Measurements from ENCODE around the gene ROM1.
"Not testable (repeated sequence)": the region's sequence is repeated elsewhere in the genome, so short reads cannot be mapped to it uniquely, and the experiment has no call there.

The ROM1 gene

DNA sequence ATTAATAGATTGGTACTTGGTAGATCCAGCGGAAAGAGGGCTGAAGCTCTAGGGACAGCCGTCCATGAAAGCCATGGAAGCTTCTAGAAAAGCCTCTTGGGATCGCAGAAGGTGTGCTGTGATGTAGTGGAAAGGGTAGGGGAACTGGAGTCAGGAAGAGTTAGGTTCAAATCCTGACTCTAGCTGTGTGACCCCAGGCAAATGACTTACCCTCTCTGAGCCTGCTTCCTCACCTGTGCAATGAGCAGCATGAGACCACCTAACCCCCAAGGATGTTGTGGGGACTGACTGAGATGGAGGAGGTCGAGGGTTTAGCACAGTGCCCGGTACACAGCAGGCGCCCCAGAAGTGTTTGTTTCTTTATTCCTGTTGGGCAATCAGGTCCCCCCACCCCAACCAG is 2.7 kb upstream of the ROM1 start:
- no peak for DNase-seq (ENCODE audit: low read depth)

DNA sequence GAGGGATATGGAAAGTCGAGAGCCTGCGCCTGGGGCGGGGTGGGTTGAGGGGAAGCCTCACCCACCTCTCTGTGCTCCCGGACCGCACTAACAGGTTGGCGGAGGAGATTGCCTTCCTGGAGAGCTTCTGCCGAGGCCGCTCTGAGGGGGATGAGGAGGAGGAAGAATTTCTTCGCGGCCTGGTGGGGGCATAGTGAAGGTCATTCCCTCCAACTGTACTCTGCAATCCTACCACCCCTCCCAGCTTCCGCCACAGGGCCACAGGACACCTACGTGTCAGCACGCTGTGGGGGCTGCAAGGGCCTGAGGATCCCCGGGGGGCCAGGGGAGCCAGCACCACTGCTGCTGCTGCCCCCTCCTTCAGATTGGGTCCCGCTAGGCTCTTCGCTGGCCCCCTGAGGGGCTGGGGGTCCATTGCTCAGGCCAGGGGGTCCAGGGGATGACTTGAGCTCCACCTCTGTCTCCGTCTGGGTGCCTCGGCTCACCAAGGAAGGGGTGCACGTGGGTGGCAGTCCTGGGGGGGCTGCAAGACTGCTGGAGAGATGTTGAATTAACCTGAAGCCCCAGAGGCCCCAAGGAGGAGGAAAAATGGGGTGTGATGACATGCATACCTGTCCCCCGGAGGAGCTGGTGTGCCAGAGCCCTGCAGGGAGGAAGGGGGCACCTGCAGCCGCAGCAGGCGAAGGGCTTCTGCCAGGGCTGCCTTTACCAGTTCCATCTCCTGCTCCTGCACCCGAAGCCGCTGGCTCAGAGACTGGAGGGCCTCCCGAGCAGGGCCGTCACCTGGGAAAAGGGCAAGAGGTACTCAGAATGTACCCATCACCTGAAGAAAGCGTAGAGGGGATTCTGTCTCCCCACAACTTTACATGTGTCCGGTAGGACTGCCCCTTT is 2.0 kb upstream of the ROM1 start:
- DNase-seq (ENCODE audit: low read depth) = no peak

DNA sequence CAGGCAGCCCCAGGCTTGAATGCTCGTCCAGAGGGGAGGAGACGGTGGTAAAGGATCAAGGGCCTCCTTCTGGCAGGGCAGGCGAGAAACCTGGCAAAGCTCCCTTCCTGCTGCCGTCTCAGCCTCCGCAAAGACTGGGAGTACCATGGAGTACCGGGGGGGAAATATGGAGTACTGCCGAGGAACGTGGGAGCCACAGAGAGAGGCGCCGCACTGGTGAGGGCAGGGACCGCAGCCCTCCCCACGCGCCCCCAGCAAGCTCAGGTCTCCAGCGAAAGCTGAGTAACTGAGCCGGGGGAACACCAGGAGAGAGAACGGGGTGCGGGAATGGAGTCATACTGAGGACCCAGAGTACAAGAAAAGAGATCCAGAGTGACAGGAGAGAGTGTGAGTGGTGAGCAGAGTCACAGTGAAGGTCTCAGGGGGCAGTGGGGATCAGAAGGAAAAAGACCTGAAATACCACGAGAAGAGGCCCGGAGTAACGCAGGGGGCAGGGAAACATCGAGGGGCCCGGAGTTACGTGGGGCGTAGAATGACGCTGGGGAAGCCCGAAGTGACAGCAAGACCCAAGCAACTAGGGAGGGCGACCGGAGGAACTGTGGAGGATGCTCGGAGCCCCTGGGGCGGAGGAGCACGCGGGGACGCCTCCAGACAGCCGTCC is 1.2 kb upstream of the ROM1 start:
- peak; percentile 40 for DNase-seq (ENCODE audit: low read depth)

DNA sequence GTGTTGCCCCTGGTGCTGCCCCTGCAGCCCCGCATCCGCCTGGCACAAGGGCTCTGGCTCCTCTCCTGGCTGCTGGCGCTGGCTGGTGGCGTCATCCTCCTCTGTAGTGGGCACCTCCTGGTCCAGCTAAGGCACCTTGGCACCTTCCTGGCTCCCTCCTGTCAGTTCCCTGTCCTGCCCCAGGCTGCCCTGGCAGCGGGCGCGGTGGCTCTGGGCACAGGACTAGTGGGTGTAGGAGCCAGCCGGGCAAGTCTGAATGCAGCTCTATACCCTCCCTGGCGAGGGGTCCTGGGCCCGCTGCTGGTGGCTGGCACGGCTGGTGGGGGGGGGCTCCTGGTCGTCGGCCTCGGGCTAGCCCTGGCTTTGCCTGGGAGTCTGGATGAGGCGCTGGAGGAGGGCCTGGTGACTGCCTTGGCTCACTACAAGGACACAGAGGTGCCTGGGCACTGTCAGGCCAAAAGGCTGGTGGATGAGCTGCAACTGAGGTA is 278 bp downstream of the ROM1 start:
- DNase-seq (ENCODE audit: low read depth) = no peak

DNA sequence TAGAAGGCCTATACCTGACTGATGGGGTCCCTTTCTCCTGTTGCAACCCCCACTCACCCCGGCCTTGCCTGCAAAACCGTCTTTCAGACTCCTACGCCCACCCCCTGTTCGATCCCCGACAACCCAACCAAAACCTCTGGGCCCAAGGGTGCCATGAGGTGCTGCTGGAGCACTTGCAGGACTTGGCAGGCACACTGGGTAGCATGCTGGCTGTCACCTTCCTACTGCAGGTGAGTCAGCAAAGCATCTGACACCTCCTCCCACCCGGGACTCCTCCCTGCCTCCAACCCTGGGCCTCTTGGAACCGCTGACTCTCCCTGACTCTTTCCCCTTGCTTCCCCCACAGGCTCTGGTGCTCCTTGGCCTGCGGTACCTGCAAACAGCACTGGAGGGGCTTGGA is 1.2 kb downstream of the ROM1 start:
- DNase-seq (ENCODE audit: low read depth) = peak; percentile 28

DNA sequence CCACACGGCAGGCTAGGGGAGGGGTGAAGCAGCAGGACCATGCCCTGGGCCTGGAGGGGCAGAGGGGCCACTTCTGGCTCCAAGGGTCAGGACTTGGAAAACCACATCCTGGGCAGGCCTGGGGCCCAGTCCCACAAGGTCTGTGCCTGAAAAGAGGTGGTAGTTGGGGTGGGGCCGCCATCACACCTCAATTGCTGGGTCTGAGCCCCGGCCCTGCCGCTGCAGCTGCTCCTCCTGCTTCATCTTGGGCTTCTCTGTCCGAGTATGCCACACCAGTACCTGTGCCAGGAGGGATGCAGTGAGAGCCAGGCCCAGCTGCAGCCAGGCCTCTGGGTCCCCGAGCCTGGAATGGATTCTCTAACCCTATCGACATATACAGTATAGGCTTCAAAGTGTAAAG is 2.5 kb downstream of the ROM1 start:
- DNase-seq (ENCODE audit: low read depth) = no peak

DNA sequence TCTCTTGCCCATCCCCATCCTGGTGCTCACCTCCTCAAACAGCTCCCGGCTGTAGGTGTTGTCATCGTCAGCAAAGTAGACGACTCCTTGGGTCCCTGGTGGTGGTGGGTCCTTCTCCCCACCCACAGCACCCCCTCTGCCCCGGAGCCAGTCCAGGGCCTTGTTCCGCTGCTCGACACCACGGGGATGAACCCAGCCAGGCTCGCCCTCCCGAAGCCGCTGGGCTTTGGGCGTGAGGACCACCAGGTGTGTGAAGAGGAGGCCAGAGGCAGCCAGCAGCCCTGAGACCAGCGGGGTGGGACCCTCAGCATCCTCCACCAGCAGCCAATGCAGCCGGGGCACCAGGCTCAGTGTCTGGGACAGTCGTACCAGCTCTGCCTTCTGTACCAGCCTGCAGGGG is 3.9 kb downstream of the ROM1 start:
- not testable (repeated sequence) for DNase-seq (ENCODE audit: low read depth)

DNA sequence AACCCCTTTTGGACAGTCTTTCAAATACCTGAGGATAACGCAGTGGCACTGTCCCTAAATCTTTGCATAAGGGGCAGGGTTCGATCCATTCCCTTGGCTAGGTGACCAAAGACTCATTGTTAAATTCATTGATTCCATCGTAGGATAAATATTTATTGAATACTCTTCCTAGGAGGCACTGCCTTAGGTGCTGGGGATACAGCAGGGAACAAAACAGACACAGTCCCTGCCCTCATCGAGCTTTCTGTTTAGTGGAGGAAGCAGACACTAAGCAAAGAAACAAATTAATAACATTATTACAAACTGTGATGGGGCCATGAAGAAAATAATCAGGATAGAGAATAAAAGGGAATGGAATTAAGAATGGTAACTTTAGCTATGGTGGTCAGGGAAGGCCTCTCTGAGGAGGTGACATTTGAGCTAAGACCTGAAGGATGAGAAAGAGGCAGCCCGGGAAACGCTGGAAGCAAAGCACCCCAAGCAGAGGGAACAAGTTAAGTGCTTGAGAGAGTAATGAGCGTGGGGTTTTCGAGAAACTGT is 8.0 kb downstream of the ROM1 start:
- no peak for DNase-seq (ENCODE audit: low read depth)

DNA sequence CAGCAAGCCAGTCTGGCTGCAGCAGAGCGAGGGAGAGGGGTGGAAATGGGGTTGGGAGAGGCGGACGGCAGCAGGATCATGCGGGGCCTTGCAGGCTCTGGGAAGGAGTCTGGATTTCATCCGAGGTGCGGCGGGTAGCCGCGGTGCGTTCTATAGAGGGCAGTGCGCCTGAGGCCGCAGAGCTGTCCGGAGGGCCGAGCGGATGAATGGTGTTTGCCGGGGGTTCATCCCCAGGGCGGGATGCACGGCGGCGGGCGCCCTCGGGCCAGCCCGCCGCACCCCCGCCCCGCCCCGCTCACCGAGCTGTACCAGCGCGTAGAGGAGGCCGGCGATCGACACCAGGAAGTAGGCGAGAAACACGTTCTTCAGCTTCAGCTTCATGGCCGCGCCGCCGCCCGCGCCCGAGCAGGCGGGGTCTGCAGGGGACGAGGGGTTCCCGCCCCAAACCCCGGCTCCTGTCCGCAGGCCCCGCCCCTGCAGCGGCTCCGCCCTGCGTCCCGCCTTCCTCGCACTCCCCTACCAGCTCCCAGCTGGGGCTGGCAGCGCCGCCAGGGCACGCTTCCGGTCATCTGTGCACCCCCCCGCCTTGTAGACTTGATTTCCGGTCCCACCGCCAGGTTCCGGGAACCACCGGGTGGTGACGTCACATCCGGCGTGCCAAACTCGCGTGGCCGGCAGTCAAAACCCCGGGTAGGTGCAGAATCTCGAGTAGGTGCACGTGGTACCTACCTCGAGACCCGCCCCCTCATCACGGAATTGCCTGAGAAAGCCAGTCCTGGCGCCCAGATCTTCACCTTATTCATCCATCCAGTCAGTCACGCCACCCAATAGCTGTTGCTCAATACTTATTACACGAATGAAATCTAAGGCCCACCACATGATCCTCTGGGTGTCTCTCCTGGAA is 8.8 kb downstream of the ROM1 start, which contains the start of gene B3GAT3:
B3GAT3 (minus strand) TSS at position 420 of the 904 bp plus-strand sequence; CDS start at position 381, 39 bp downstream.
- peak; percentile 96 for DNase-seq (ENCODE audit: low read depth)

DNA sequence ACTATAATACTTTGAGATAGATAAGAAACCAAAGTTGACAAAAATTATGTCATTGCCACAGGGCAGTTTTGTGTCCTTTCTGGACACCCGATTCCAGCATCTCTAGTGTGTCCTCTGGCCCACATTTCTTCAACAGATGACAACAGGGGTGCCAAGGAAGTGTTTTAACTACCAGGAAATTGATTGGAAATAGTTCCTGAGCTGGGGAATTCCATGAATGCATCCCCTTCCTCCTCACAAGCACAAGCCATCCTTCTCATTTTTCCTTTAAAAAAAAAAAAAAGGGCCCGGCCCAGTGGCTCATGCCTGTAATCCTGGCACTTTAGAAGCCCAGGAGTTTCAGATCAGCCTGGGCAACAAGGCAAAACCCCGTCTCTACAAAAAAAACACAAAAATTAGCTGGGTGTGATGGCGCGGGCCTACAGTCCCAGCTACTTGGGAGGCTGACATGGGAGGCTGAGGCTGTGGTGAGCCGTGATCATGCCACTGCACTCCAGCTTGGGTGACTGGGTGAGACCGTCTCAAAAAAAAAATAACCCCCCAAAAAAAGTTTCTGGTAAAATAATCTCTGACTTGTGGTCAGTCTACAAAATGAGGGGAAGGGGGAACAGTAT is 9.5 kb downstream of the ROM1 start:
- DNase-seq (ENCODE audit: low read depth) = no peak

DNA sequence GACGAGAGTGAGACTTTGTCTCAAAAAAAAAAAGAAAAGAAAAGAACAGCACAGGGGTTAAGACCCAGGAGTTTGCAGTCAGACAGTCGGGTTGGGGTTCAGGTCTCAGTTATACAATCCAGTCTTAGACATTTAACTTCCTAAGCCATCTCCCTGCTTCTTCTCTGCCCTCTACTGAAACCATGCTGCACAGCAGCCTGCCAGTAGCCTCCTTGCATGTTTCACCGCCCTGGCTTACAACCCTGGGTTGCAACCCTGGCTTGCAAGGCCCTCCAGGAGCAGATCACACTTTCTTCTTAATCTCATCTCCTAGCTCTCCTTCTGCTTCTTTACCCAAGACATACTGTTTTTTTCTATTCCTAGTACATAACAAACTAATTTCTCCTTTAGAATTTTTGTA is 14.7 kb downstream of the ROM1 start:
- no peak for DNase-seq (ENCODE audit: low read depth)

DNA sequence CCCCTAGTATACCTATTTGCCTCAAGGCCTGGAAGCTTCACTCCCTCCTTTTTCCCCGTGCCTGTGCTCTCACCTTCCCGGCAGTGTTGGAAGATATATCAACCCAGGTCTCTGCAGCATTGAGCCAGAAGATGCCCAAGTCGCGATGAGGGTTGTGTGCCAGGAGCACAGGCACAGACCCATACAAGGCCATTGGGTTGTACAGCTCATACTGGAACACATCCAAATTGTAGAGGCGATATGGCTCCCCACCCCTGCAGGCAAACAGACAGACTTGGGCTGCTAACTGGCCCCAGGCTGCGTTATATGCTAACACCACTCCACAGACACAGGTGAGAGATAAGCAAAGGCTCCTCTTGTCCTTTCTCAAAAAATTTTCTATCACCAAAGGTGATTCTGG is 19.4 kb downstream of the ROM1 start:
- no peak for DNase-seq (ENCODE audit: low read depth)

DNA sequence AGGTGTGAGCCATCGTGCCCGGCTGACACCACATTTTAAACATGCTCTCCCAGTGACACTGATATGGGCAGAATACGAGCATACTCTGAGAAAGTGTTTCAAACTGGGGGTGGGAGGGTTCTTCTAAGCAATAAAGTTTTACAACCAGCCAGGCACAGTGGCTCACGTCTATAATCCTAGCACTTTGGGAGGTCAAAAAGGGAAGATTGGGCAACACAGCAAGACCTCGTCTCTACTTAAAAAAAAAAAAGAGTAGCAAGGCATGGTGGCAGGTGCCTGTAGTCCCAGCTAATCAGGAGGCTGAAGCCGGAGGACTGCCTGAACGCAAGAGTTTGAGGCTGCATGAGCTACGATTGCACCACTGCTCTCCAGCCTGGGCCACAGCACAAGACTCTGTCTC is 31.2 kb downstream of the ROM1 start:
- DNase-seq (ENCODE audit: low read depth) = no peak

DNA sequence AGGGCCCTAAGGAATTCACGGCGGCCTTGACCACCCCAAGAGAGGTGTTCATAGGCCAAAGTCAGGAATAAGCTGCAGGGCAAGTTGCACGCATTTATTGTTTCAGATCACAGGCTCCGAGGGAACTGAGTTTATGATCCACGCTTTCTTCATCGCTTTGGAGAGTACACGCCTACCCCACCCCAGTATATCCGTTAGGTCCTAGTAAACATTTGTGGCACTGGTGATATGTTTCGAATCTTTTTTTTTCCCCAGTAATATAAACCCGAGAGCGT is 32.6 kb downstream of the ROM1 start:
- no peak for DNase-seq (ENCODE audit: low read depth)

DNA sequence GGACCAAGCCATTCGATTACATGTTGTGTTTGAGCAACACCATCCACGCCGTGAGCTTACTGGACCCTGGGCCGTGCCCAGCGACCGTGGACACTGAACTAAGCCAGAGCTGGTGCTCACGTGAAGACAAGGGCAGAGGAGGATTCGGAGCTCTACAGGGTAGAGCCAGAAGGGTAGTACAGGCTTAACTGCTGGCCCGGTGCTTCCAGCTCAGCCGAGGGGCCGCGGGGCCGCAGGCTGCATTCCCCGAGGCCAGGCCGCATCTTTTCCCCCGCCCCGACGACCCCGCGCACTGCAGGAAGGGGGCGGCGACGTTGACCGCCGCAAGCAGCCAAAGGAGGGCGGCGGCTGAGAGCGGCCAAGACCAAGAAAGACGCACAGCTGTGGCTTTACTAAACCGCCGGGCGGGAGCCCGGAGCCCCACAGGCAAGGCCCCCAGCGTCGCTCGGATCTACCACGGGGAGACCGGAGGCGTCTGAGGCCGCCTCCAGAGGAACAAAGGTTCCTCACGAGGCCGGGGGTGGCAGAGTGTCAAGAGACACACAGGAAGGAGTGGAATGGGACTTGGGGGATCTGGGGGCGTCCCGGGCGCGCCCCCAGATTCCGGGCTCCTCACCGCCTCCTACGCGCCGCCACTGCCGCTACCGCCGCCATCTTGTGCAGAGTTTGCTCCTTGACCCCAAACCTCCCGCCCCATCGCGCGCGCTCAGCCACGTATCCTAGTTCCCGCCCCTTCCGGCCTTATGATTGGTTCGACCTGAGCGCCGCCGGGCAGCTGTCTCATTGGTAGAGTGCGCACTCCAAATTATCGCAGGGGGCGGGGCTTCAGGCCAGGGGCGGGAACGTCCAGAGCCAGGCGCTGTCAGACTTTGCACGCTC is 33.1 kb downstream of the ROM1 start, which contains the start of gene GANAB:
GANAB (minus strand) TSS at position 668 of the 879 bp plus-strand sequence; CDS start at position 654, 14 bp downstream.
- DNase-seq (ENCODE audit: low read depth) = peak; percentile 99

DNA sequence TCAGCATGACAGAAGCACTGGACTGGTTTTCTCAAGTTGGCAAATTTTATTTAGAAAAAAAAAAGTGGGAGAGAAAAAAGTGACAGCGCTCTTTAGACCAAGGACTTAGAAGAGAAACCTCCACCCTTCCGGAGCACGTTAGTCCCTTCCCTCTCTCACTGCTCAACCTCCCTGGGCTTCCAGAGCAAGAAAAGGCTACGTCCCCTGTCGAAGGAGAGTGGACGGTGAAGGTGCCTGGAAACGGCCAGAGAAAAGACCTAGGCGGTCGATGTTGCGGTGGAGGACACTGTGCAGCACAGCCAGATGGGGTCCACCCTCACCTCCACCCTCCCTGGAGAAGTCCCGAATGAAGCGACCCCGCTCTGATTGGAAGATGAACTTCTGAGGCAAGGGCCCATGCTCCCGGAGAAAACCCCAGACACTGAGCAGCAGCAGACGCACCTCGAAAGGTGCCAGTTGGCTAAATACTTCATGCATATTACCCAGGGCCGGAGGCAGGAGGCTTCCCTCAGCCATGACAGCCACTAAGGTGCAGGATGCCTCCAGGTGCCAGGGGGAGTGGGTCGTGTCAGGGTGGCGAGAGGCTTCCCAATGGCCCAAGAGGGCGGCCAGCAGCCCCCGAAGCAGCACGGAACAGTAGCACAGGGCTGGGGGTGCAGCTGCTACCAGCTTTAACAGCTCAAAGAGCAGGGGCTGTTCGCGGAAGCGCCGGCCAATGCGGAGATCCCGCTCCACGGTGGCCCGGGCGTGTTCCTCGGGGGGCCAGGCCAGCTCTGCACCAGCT is 34.0 kb downstream of the ROM1 start:
- DNase-seq (ENCODE audit: low read depth) = no peak

DNA sequence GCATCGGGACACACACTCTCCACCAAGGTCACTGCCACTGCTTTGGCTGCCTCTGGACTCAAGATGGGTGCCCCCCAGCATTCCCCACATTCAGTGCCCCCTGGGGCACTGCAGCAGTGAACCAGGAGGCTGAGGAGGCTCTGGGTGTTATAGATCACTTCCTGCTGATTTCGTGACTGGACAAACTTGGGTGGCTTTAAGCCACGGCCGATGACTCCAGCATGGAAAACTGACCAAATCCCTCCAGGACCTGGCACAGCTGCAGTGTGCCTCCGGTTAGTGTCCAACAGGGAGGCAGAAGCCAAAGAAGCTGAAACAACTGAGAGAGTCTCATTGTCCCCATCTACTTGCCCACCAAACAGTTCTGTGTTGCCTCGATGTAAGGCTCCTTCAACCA is 34.5 kb downstream of the ROM1 start:
- DNase-seq (ENCODE audit: low read depth) = no peak

DNA sequence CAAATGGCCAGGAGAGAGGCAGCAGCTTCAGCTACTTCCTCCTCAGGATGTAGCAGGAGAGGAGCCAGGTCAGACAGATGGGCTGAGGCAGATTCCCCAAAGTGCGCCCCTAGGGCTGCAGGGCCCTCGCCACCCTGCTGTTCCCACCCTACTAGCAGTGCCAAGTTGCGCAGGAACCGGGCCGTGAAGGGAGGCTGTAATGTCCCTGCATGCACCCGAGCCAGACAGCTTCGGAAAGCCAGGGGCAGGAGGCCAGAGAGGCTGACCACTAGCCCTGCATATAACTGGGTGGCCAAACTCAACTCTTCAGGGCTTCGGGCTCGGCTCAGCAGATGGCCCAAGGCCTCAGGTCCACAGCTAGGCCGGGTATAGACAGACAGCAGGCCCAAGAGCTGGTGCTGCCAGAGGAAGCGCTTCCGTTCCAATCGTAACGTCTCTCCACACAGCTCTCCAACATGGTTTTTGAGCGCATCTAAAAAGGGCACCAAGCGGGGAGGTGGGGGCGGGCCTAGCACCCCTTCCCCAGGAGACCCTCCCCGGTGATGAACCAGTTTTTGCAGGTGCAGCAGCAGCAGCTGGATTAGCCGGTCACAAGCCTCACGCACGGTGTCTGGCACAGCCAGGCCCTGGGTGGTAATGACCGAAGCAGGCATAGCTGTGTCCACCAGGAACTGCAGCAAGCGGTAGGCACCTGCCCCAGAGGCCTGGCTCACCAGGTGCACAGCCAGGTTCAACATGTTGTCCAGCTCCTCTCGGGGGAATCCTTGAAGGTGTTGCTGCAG is 35.3 kb downstream of the ROM1 start:
- DNase-seq (ENCODE audit: low read depth) = no peak

DNA sequence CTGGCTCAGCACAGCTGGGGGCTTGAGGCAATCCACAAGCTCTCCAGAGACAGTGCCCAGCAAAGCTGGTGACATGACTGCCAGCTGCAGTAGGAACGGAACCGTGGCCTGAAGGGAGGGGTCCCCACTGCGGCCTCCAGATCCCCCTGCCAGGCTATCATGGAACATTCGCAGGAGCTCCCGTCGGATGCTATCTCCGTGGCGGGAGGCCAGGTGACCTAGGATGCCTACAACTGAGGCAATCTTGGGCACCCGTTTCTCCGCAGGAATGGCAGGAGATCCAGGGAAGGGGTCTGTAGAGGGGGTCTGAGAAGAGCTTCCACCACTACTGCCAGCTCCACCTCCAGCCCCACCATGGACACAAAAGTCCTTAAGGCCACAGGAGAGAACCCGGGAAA is 35.9 kb downstream of the ROM1 start:
- DNase-seq (ENCODE audit: low read depth) = no peak
